Adipocyte (in vitro differentiated cells): ENCODE data around the gene TEX22.

Experiments used
- DNase-seq: peaks from one replicate; pipeline ENCODE4 v3.0.0-alpha.2; 2015; ENCODE audit warnings: low read depth
- H3K27me3 ChIP-seq: replicated peaks from 2 replicates; pipeline ENCODE4 v1.7.0; 2013; ENCODE audit warnings: mild to moderate bottlenecking, low read length, moderate library complexity; ENCODE audit not compliant: control insufficient read depth, insufficient read depth
- H3K36me3 ChIP-seq: 2 replicates; pipeline ENCODE4 v1.7.0; 2013; ENCODE audit warnings: low read length, mild to moderate bottlenecking, moderate library complexity; ENCODE audit not compliant: control insufficient read depth, insufficient read depth, severe bottlenecking
- H3K4me1 ChIP-seq: 2 replicates; pipeline ENCODE4 v1.7.0; 2013; ENCODE audit warnings: mild to moderate bottlenecking, low read length, moderate library complexity; ENCODE audit not compliant: control insufficient read depth, insufficient read depth
- H3K4me3 ChIP-seq: 2 replicates; pipeline ENCODE4 v1.7.0; 2013; ENCODE audit warnings: mild to moderate bottlenecking, low read length, moderate library complexity
- H3K9ac ChIP-seq: 2 replicates; pipeline ENCODE4 v1.7.0; 2013; ENCODE audit warnings: mild to moderate bottlenecking, low read length, moderate library complexity
- H3K9me3 ChIP-seq: 2 replicates; pipeline ENCODE4 v1.7.0; 2013; ENCODE audit warnings: mild to moderate bottlenecking, low read length, moderate library complexity; ENCODE audit not compliant: control insufficient read depth

The TEX22 gene

DNA sequence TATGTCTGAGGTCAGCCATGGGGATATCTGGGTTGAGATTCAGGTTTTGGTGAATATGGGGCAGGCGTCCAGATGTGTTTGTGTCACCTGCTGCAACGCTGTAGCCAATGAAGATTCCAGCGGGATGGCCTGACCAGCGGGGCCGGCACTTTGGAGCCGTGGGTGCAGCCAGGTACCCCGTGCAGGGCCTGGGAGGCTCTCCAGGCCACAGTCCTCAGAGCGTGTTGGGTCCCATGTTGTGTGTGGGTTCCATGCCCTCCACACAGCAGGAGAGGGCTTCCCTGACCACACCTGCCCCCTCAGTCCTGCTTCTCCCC is 2.8 kb upstream of the TEX22 start:
- H3K9ac ChIP-seq = no peak overlapping the region
- peaks cover 16% of the 10 kb centered on the region for H3K4me1 ChIP-seq
- DNase-seq = no peak
- H3K4me3 ChIP-seq = no peak overlapping the region
- no peaks in the 10 kb centered on the region for H3K9me3 ChIP-seq
- peaks cover 2% of the 10 kb centered on the region for H3K36me3 ChIP-seq
- no peaks in the 10 kb centered on the region for H3K27me3 ChIP-seq

- peak overlapping the region; percentile 92 for H3K4me3 ChIP-seq
- peak overlapping the region; percentile 93 for H3K9ac ChIP-seq
- H3K9me3 ChIP-seq = no peaks in the 10 kb centered on the region
- peaks cover 16% of the 10 kb centered on the region for H3K4me1 ChIP-seq
- H3K36me3 ChIP-seq = peaks cover 8% of the 10 kb centered on the region
- no peak for DNase-seq
- H3K27me3 ChIP-seq = no peaks in the 10 kb centered on the region
These were observed 897 bp upstream of the TEX22 start for GRCh38 chr14:105397350-105397931.

DNA sequence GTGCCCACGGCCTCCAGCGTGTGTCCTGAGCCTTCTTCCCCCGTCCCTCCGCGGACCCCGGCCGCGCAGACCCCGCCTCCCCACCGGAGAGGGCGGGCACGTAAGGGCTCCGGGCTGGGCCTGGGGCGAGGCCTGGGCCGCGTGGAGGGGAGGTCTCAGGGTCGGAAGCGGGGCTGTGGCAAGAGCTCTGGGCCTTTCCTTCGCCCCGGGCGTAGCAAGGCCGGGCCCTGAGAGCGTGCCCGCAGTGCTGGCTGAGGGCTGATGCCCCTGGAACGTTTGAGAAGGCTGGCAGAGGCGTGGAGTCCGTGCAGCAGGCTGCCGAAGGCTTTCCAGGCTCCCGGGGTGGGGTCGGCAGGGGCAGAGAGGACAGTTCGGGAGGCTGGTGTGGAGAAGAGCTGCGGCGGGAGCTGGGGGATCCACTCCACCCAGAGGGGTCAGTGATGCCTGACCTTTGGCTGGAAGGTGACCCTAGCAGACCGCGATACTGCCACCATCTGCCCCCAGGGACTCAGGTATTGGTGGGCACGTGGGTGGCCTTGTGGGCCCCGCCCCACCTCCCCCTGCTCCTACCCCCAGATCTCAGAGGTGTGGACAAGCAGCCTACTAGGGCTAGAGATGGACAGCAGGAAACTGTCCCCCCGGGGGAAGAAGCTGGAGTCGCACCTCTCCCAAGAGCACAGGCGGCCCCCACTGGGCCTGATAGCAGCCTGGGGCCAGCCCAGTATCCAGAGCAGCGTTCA is 558 bp downstream of the TEX22 start:
- Histone ChIP-seq H3K36me3 (peaks cover 8% of the 10 kb centered on the region), H3K27me3 (no peaks in the 10 kb centered on the region), H3K4me3 (peak overlapping the region; percentile 92), H3K9me3 (no peaks in the 10 kb centered on the region), H3K4me1 (peaks cover 16% of the 10 kb centered on the region), H3K9ac (peak overlapping the region; percentile 93)
- no peak for DNase-seq

GRCh38 chr14:105399466-105399775 is 1.1 kb downstream of the TEX22 start:
- no peak for DNase-seq
- H3K4me1 ChIP-seq = peaks cover 16% of the 10 kb centered on the region
- H3K9ac ChIP-seq = peak overlapping the region; percentile 93
- peak overlapping the region; percentile 92 for H3K4me3 ChIP-seq
- H3K9me3 ChIP-seq = no peaks in the 10 kb centered on the region
- H3K27me3 ChIP-seq = no peaks in the 10 kb centered on the region
- H3K36me3 ChIP-seq = peaks cover 8% of the 10 kb centered on the region

GRCh38 chr14:105400016-105400415 is 1.7 kb downstream of the TEX22 start:
- Histone ChIP-seq H3K9ac (no peak overlapping the region), H3K4me3 (peak overlapping the region; percentile 92), H3K27me3 (no peaks in the 10 kb centered on the region), H3K4me1 (peaks cover 16% of the 10 kb centered on the region), H3K36me3 (peaks cover 8% of the 10 kb centered on the region), H3K9me3 (no peaks in the 10 kb centered on the region)
- no peak for DNase-seq

- Histone ChIP-seq H3K9me3 (no peaks in the 10 kb centered on the region), H3K36me3 (peaks cover 8% of the 10 kb centered on the region), H3K4me3 (no peak overlapping the region), H3K9ac (no peak overlapping the region), H3K4me1 (peaks cover 16% of the 10 kb centered on the region), H3K27me3 (no peaks in the 10 kb centered on the region)
- no peak for DNase-seq
These were observed 3.4 kb downstream of the TEX22 start for GRCh38 chr14:105401699-105402098.

GRCh38 chr14:105408592-105408991 is 10.3 kb downstream of the TEX22 start:
- Histone ChIP-seq H3K4me1 (peaks cover 3% of the 10 kb centered on the region), H3K36me3 (no peaks in the 10 kb centered on the region), H3K9me3 (no peaks in the 10 kb centered on the region), H3K27me3 (no peaks in the 10 kb centered on the region), H3K9ac (no peak overlapping the region), H3K4me3 (no peak overlapping the region)
- DNase-seq = no peak

DNA sequence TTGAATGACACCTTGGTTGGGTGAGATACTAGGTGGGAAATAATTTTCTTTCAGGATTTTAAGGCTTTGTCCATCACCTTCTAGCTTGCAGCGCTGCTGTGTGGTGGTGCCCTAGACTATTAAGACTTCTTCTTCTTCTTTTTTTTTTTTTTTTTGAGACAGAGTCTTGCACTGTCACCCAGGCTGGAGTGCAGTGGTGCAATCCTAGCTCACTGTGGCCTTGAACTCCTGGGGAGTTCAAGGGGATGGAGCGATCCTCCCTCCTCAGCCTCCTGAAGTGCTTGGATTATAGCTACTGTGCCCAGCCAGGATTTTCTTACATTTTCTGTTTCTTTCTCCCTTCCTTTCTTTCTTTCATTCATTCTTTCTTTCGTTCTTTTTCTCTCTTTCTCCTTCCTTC is 11.0 kb downstream of the TEX22 start:
- Histone ChIP-seq H3K9me3 (no peaks in the 10 kb centered on the region), H3K4me1 (peaks cover 3% of the 10 kb centered on the region), H3K27me3 (no peaks in the 10 kb centered on the region), H3K9ac (no peak overlapping the region), H3K36me3 (no peaks in the 10 kb centered on the region), H3K4me3 (no peak overlapping the region)
- no peak for DNase-seq

DNA sequence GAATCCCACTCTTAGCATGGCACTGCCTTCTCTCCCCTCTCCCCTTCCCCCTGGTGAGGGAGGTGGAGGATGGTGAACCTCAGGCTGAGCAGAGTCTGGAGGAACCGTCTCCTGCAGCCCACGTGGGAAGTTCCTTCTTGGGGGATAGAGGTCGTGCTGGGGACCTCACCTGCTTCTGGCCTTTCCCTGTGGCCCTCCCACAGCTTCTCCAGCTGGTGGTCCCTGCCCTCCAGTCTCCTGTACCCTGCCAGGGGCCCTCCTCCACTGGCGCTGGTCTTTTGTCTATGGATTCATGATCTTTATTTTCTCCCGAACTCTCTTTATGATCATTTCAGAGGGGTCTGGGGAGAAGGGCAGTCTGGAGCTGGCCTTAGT is 12.3 kb downstream of the TEX22 start:
- no peak for DNase-seq
- no peaks in the 10 kb centered on the region for H3K36me3 ChIP-seq
- no peaks in the 10 kb centered on the region for H3K9me3 ChIP-seq
- peak overlapping the region; percentile 42 for H3K9ac ChIP-seq
- H3K27me3 ChIP-seq = no peaks in the 10 kb centered on the region
- H3K4me1 ChIP-seq = peaks cover 7% of the 10 kb centered on the region
- peak overlapping the region; percentile 72 for H3K4me3 ChIP-seq

DNA sequence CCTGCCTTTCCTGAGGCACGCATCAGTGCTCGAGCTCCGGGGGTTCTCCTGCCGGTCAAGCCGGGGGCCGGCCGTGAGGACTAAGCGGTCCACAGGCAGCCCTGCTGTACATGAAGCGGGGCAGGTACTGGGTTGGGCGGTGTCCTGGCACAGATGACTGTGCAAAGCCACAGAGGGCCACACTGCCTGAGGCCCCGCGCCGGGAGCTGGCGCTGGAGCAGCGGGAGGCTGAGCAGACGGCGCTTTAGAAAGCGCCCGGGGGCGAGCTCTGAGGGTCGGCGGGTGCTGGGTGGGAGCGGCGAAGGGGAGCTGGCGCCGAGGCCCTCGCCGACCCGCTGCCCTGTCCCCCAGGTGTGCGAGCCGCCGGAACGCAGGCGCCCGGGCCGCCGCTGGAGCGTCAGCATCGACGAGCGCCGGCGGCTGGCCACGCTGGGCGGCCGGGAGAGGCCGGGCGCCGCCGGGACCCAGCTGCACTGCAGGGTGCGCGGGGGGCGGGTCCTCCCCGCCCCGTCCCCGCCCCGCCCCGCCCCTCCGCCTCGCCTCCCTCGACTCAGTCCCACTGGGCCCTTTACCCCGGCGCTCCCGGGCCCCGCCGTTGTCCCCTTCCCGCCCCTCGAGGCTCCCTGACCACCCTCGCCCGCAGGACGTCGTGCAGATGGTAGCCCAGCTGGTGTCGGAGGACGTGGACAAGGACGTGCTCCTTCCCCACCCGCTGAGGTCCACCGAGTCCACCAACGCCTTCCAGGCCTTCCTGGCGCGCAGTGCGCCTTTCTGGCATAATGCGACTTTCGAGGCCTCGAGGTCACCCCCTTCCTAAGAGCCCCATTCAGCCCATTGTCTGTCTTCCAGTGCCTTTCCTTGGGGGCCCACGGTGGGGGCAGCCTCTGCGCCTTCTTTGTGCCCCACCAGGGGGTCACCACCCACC is 12.9 kb downstream of the TEX22 start:
- peaks cover 7% of the 10 kb centered on the region for H3K4me1 ChIP-seq
- H3K4me3 ChIP-seq = peak overlapping the region; percentile 72
- H3K27me3 ChIP-seq = no peaks in the 10 kb centered on the region
- H3K36me3 ChIP-seq = no peaks in the 10 kb centered on the region
- peak; percentile 80 for DNase-seq
- H3K9ac ChIP-seq = peak overlapping the region; percentile 51
- no peaks in the 10 kb centered on the region for H3K9me3 ChIP-seq

- Histone ChIP-seq H3K36me3 (no peaks in the 10 kb centered on the region), H3K9ac (no peak overlapping the region), H3K4me3 (no peak overlapping the region), H3K9me3 (no peaks in the 10 kb centered on the region), H3K27me3 (no peaks in the 10 kb centered on the region), H3K4me1 (peaks cover 7% of the 10 kb centered on the region)
- no peak for DNase-seq
These were observed 13.8 kb downstream of the TEX22 start for GRCh38 chr14:105411985-105412770.
